Stomach (tissue), 4 donors: ENCODE measurements around the gene RAB4B.

Source experiments
- CTCF ChIP-seq, 7 experiments: fragments of 450-650 bp in 4 of 7; fragments of 200-600 bp in 3 of 7; sonication (generic) in 3 of 7; IDR thresholded peaks; one replicate each; pipeline ENCODE4 v1.5.1; 2016 to 2019; ENCODE audit warnings: antibody characterized with exemption in 7 of 7, control low read depth in 2 of 7, mild to moderate bottlenecking in 1 of 7
- EP300 ChIP-seq: sonication (generic); formaldehyde crosslinking; IDR thresholded peaks from one replicate; pipeline ENCODE4 v1.6.1; 2017; ENCODE audit warnings: antibody characterized with exemption
- POLR2A ChIP-seq, 4 donors: fragments of 450-650 bp; IDR thresholded peaks; one replicate each; pipeline ENCODE4 v1.6.1; 2016; ENCODE audit warnings: antibody characterized with exemption in 4 of 4, control low read depth in 2 of 4, mild to moderate bottlenecking in 1 of 4, moderate library complexity in 1 of 4
- POLR2AphosphoS5 ChIP-seq, 3 donors: sonication (generic); formaldehyde crosslinking; IDR thresholded peaks; one replicate each; pipeline ENCODE4 v1.6.1; 2016; ENCODE audit warnings: antibody characterized with exemption in 3 of 3

- no peak for TF ChIP-seq CTCF (IDR thresholded peaks at IDR 0.05)
- TF ChIP-seq EP300 = no peak
- TF ChIP-seq POLR2AphosphoS5 (IDR thresholded peaks at IDR 0.05) = no peak
- TF ChIP-seq POLR2A (IDR thresholded peaks at IDR 0.05) = no peak
Measured at GRCh38 chr19:40733149-40733548, 44.9 kb upstream of the RAB4B start.
